Mucosa of rectum (tissue), 2 donors: Measurements from ENCODE around the gene KRTAP2-4.
"Not testable (repeated sequence)": the region's sequence is repeated elsewhere in the genome, so short reads cannot be mapped to it uniquely, and the experiment has no call there.

ENCODE experiments used
- H3K27ac ChIP-seq, 2 donors: one replicate each; pipeline ENCODE4 v1.7.0; 2013; ENCODE audit warnings: inconsistent platforms in 2 of 2, low read depth in 2 of 2, low read length in 2 of 2
- H3K27me3 ChIP-seq, 2 donors: one replicate each; pipeline ENCODE4 v1.7.0; 2013; ENCODE audit warnings: low read length in 2 of 2; ENCODE audit not compliant: control insufficient read depth in 2 of 2, insufficient read depth in 2 of 2
- H3K36me3 ChIP-seq, 2 donors: one replicate each; pipeline ENCODE4 v1.7.0; 2013; ENCODE audit warnings: low read length in 2 of 2; ENCODE audit not compliant: control insufficient read depth in 2 of 2, insufficient read depth in 2 of 2
- H3K4me1 ChIP-seq, 2 donors: one replicate each; pipeline ENCODE4 v1.7.0; 2013; ENCODE audit warnings: low read length in 2 of 2, mild to moderate bottlenecking in 1 of 2; ENCODE audit not compliant: control insufficient read depth in 2 of 2, insufficient read depth in 2 of 2
- H3K4me3 ChIP-seq, 2 donors: one replicate each; pipeline ENCODE4 v1.7.0; 2013; ENCODE audit warnings: low read length in 2 of 2
- H3K9ac ChIP-seq, 2 donors: one replicate each; pipeline ENCODE4 v1.7.0; 2013; ENCODE audit warnings: low read length in 2 of 2, low read depth in 1 of 2, mild to moderate bottlenecking in 1 of 2
- H3K9me3 ChIP-seq, 2 donors: one replicate each; pipeline ENCODE4 v1.7.0; 2013; ENCODE audit warnings: low read length in 2 of 2; ENCODE audit not compliant: control insufficient read depth in 2 of 2
- donor health status: healthy.
- donor health status: Normal muscosa, but diverticular disease.

Gene KRTAP2-4

GRCh38 chr17:41057547-41057946, 8.1 kb downstream of the KRTAP2-4 start:
- no peak overlapping the region for H3K4me3 ChIP-seq
- no peak overlapping the region for H3K27ac ChIP-seq
- peaks cover 0 to 3% of the 10 kb centered on the region in 2 donors for H3K9me3 ChIP-seq
- no peaks in the 10 kb centered on the region for H3K36me3 ChIP-seq
- H3K9ac ChIP-seq = no peak overlapping the region
- H3K4me1 ChIP-seq = no peaks in the 10 kb centered on the region
- peaks cover 6 to 7% of the 10 kb centered on the region in 2 donors for H3K27me3 ChIP-seq

GRCh38 chr17:41055130-41055529, 10.5 kb downstream of the KRTAP2-4 start, which contains the start of gene KRTAP2-2:
TSS of gene KRTAP2-2 (minus strand) at chr17:41055230. CDS start at chr17:41055211, 19 bp downstream.
- H3K27ac ChIP-seq, H3K4me1 ChIP-seq, H3K9me3 ChIP-seq, H3K36me3 ChIP-seq, H3K4me3 ChIP-seq, H3K9ac ChIP-seq, H3K27me3 ChIP-seq: not testable (repeated sequence)

- H3K9ac ChIP-seq, H3K9me3 ChIP-seq, H3K4me3 ChIP-seq, H3K4me1 ChIP-seq, H3K36me3 ChIP-seq, H3K27me3 ChIP-seq, H3K27ac ChIP-seq: not testable (repeated sequence)
These were observed 11.1 kb downstream of the KRTAP2-4 start for GRCh38 chr17:41054556-41054955.

- no peak overlapping the region for H3K9ac ChIP-seq
- H3K4me1 ChIP-seq = no peaks in the 10 kb centered on the region
- no peak overlapping the region for H3K27ac ChIP-seq
- H3K27me3 ChIP-seq = peaks cover 3 to 5% of the 10 kb centered on the region in 2 donors
- no peaks in the 10 kb centered on the region for H3K36me3 ChIP-seq
- no peak overlapping the region for H3K4me3 ChIP-seq
- H3K9me3 ChIP-seq = peaks cover 0 to 3% of the 10 kb centered on the region in 2 donors
These were observed 11.7 kb downstream of the KRTAP2-4 start for GRCh38 chr17:41054025-41054424.

- H3K27ac ChIP-seq = no peak overlapping the region
- peaks cover 0 to 2% of the 10 kb centered on the region in 2 donors for H3K9me3 ChIP-seq
- no peaks in the 10 kb centered on the region for H3K4me1 ChIP-seq
- H3K27me3 ChIP-seq = peaks cover 2 to 5% of the 10 kb centered on the region in 2 donors
- no peaks in the 10 kb centered on the region for H3K36me3 ChIP-seq
- H3K9ac ChIP-seq = no peak overlapping the region
- H3K4me3 ChIP-seq = no peak overlapping the region
These were observed 13.1 kb downstream of the KRTAP2-4 start for GRCh38 chr17:41052566-41052965.

DNA sequence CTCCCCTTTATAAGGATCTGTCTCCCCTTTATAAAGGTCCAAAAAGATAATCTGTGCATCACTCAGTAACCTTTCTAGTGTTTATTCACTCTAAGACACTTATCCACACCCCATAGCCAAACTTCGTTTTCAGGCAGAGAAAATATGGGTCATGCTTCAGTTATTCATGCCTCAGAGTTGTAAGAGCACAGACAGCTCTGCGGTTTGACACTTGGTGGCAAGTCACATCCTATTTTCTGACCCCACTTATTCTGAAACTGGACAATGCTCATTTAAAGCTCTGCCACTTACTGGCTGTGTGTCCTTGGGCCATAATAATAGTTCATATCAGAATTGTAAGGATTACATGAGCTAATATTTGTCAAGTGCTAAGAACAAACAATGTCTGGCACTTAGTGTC, 16.6 kb downstream of the KRTAP2-4 start:
- no peaks in the 10 kb centered on the region for H3K4me1 ChIP-seq
- no peak overlapping the region for H3K4me3 ChIP-seq
- H3K36me3 ChIP-seq = no peaks in the 10 kb centered on the region
- peaks cover 5% of the 10 kb centered on the region in 2 donors for H3K27me3 ChIP-seq
- H3K27ac ChIP-seq = no peak overlapping the region
- no peak overlapping the region for H3K9ac ChIP-seq
- H3K9me3 ChIP-seq = no peaks in the 10 kb centered on the region

GRCh38 chr17:41048441-41048840, 17.2 kb downstream of the KRTAP2-4 start:
- no peak overlapping the region for H3K4me3 ChIP-seq
- no peak overlapping the region for H3K27ac ChIP-seq
- no peaks in the 10 kb centered on the region for H3K4me1 ChIP-seq
- H3K36me3 ChIP-seq = no peaks in the 10 kb centered on the region
- peaks cover 3 to 5% of the 10 kb centered on the region in 2 donors for H3K27me3 ChIP-seq
- H3K9me3 ChIP-seq = no peaks in the 10 kb centered on the region
- H3K9ac ChIP-seq = no peak overlapping the region

GRCh38 chr17:41046735-41047465, 18.8 kb downstream of the KRTAP2-4 start, which contains the start of gene KRTAP2-1:
TSS of gene KRTAP2-1 (minus strand) at chr17:41047316. CDS start at chr17:41047267, 49 bp downstream.
- H3K27ac ChIP-seq, H3K9me3 ChIP-seq, H3K36me3 ChIP-seq, H3K9ac ChIP-seq, H3K27me3 ChIP-seq, H3K4me1 ChIP-seq, H3K4me3 ChIP-seq: not testable (repeated sequence)

- H3K27me3 ChIP-seq = peaks cover 2 to 5% of the 10 kb centered on the region in 2 donors
- H3K4me3 ChIP-seq = no peak overlapping the region
- H3K36me3 ChIP-seq = no peaks in the 10 kb centered on the region
- no peak overlapping the region for H3K27ac ChIP-seq
- no peak overlapping the region for H3K9ac ChIP-seq
- H3K4me1 ChIP-seq = no peaks in the 10 kb centered on the region
- no peaks in the 10 kb centered on the region for H3K9me3 ChIP-seq
These were observed 22.7 kb downstream of the KRTAP2-4 start for GRCh38 chr17:41042953-41043352.

GRCh38 chr17:41040783-41041571, 24.7 kb downstream of the KRTAP2-4 start, which contains the start of gene KRTAP1-1:
TSS of gene KRTAP1-1 (minus strand) at chr17:41041450. CDS start at chr17:41041397, 53 bp downstream.
- H3K4me3 ChIP-seq, H3K9me3 ChIP-seq, H3K4me1 ChIP-seq, H3K27ac ChIP-seq, H3K36me3 ChIP-seq, H3K9ac ChIP-seq, H3K27me3 ChIP-seq: not testable (repeated sequence)
